HL-60 (cell line): ENCODE results near the gene ANKRD13B.

Experiments
- CTCF ChIP-seq: IDR thresholded peaks from one replicate; pipeline ENCODE4 v1.5.1; 2011; ENCODE audit warnings: low read length, control low read depth, inconsistent platforms; ENCODE audit not compliant: insufficient read depth
- REST ChIP-seq: IDR thresholded peaks from 2 replicates; pipeline ENCODE4 v1.6.1; 2012; ENCODE audit warnings: low read depth; ENCODE audit not compliant: insufficient replicate concordance

- TF ChIP-seq CTCF: no peak
- no peak for TF ChIP-seq REST
Measured at GRCh38 chr17:29559640-29560039, 33.3 kb upstream of the ANKRD13B start.
